GM19351 (cell line): ENCODE data around the gene MTUS2.
A peak's percentile ranks its signal among the peaks of the same experiment; 100 is the strongest.

Experiments used
- ATAC-seq: cut with Tn5 transposase; IDR thresholded peaks from one replicate; pipeline ENCODE4 v1.9.1; 2021; ENCODE audit warnings: mild to moderate bottlenecking, moderate library complexity; ENCODE audit not compliant: unreplicated experiment

MTUS2 gene

DNA sequence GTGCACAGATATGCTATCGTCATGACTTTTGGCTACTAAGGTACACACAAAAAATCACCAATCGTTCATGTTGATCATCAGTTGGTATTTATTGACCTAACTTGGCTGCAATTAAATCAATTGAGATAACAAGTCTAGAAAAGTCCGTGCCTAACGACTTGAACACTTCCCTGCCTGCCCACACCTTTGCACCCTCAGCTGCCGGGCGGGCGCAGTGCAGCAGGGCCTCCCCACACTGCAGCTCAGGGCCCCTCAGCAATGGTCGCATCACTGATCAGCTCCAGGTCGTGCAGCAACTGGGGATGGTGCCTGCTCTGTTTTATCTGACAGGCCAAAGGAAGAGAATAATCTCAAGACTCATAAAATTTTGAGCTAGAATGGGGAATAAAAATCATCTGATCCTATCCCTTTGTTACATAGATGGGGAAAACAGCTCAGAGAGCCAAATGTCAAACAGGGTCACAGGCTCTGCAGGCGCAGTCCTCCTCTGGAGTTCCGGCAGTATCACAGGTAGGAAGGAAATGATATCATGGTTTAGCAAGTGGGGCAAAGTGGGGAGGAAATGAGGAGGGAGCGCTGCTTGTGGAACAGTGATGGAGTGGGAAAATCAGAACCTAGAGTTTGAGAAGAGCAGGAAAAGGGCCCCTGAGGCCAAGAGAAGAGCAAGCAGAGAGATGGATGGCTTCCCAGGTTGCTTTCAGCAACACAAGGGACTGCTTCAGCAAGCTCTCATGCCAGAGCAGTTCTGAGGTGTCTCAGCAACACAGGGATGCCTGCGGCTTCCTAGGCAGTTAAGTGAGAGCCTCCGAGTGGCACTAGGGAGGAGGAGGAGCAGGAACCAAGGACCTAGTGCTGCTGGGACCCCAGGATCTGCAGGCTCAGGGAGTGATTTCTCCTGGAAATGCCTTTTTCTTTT, 717.9 kb downstream of the MTUS2 start:
- ATAC-seq = no peak

DNA sequence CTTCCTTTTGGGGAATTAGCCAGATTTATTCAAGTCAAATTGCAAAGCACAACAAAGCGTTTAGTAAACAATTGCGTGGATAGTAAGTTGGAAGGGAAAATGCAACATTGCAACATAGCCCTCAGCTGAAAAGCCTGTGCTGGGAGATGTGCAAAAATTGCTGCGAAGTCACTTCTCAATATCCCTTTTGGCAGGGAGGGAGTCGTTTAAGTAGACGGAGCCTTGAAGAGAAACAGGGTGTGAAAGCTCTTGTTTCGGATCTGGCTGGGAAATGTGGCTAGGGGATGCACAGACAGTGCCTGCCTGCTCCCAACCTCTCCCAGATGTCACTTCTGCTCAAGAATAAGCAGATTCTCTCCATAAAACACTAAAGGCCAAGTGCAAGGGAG, 718.5 kb downstream of the MTUS2 start:
- ATAC-seq = no peak

DNA sequence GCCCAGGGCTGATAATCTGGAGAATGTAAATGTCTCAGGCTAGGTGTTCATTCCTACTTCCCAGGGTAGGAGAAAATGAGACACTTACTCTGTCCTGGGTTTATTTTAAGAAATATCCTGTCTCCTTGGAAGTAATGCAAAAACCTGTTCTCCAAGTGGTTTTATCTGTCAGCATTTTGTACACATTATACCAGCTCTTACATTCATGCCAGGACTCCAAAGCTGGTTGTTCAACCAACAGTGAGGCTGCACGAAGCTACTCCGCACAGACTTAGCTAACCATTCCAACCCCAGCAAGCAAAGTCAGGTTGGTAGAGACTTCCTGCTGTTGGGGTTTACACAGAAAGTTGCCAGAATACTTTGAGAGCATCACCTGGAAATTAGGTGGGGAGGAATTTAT, 719.7 kb downstream of the MTUS2 start:
- no peak for ATAC-seq

DNA sequence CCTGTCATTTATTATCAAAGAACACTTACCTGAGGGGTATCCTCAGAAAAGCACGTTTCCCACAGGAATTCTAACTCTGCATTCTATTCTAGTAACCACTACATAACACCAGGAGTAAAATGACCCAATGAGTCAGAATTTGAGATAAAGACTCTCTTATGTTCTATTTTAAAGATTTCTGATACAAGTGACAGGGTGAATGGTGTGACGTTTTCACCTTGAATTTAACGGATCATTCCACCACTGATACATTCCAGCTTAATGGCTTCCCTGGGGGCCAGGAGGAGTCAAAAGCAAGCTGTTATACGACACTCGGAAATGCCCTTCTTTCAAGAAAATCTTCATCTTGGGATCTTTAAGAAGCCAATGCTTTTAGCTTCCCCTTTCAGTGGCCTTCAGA, 720.2 kb downstream of the MTUS2 start:
- ATAC-seq = no peak

DNA sequence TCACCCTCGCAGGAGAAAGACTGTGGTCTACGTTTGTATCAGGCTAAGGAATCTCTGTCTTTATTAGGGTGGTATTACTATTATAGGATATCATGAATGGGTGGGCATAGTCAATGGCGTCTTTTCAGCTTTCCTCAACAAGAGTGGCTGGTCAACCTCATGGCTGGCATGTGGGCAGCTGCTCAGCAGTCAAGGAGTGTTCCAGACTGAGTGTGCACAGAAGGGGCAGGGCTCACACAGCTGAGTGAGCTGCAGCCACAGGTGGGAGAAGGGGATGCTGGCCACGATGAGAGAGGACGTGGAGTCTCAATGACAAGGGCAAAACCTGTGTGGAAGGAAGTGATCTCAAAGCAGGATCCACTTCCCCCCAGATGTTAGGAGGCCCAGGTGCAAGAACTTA, 720.7 kb downstream of the MTUS2 start:
- no peak for ATAC-seq

DNA sequence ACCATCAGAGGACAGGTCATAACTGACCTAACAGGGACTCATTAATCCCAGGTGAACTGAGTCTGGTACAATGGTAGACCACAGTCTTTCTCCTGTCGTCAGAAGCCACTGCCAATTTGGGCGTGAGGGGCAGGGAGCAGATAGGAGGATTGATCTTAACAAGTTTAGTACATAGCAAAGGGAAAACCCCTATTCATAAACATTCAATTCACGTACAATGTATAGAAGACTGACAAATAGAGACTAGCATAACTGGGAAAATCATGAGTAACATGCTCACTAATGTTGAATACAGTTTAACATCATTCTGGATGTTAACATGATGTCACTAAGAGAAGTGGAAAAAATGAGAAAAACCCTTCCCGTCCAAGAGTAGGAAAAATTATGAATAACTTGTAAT, 721.3 kb downstream of the MTUS2 start:
- ATAC-seq = no peak

DNA sequence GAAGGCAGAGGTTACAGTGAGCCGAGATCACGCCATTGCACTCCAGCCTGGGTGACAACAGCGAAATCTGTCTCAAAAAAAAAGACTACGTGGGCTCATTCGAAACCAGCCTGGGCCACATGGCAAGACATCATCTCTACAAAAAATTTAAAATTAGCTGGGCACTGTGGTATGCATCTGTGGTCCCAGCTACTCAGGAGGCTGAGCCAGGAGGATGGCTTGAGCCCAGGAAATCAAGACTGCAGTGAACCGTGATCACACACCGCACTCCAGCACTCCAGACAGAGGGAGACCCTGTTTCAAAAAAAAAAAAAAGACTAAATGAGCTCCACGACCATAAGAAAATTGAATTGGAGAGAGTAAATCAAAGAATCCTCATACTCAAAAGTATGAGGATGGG, 722.2 kb downstream of the MTUS2 start:
- no peak for ATAC-seq

DNA sequence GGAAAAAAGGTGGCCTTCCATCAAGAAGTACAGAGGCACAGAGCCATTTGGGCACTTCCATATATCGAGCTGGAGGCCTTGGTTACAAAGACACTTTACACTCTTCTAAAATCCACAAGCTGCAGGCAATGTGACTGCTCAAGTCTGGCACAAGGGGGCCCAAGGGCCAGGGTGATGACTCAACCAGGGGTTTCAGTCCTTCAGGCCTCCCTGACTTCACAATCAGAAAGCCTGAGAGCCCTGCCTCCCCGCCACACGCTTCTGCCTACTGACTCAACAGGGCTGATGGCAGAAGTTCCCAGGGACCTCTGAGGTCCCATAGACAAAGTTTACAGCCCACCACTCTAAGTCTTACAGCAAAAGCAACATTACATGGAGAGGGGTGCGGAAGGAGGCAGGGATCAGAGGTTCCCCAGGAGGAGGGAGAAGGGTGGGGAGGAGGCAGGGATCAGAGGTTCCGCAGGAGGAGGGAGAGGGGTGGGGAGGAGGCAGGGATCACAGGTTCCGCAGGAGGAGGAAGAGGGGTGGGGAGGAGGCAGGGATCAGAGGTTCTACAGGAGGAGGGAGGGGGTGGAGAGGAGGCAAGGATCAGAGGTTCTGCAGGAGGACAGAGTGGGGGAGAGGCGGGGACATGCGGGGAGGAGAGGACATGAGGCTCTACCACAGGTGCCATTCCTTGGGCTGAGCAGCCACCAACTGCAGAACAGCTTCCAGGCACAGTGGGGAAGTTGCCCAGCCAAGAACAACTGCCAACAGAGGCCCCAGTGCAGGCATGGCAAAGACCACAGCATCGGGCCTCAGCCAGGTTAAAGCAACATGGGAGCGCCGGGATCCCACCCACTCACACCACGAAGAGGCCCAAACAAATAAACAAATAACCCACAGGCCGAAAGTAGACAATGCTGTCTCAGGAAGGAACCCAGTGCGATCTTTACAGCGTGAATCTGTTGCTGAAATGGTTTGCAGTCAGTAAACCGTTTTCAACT, 723.4 kb downstream of the MTUS2 start:
- ATAC-seq = peak; percentile 99

DNA sequence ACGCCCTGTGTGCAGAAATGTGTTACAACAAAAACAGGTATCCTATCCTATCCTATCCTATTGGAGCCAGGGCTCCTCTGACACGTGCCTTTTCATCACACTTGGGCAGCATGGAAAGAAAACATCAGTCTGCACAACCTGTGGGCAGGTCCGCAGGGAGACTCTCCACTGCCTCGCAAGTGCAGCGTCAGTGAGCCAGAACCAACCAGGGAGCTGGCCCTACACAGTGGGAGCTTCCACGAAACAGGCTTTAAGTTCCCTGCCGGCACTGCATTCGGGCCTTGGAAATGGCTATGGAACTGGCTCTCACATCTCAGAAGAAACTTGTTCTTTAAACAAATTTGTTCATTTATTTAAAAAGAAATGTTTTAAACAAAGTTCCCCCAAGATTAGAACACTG, 725.8 kb downstream of the MTUS2 start:
- no peak for ATAC-seq

DNA sequence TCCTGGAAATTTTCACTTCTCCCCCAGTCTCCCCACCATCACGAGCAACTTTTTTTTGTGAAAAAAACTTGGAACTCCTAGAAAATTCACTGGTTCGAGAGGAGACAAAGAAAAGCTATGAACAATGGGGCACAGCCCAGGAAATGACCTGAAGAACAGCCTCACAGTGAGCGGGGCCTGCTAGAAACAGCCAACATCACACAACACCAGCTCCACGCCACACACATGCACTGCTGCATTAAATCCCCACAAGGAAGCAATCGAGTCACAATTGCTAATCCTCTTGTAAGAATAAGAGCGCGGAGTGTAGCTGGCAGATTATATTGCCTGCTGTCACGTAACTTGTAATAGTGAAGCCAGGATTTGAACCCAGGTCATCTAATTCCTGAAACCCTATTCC, 726.5 kb downstream of the MTUS2 start:
- no peak for ATAC-seq

DNA sequence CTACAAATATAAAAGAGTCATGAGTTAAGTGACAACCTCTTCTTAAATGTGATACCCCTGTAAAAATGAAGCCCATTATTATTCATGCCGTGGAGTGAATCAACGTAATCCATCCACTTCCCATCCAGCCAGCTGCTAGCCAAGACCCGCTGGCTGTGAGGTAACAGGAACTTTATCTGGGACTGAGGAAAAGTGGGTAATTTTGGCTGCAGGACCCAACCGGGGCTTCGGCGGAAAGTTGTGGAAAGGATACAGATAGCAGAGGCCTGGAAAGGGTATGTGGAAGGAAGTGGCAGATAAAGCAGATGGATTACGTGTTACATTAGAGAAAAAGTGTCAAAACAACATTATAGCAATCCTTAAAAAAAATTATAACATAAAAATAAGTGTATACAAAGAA, 727.0 kb downstream of the MTUS2 start:
- ATAC-seq = no peak

DNA sequence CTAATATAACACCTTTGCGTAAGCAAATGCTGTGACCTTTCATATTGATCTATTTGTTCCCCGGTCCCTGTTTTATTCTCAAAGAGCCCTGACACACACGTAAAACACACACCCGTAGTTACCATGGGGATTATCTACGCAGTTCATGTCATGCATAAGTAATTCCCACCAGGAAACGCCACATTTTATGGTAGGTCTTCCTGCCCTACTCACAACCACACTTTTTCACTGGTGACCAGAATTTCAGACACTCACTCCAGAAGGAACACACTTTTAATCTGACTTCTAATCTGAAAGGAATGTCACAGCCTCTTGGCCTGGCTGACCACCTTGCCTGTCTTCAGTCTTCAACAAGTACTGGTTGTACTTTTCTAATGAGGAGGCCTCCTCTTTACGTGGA, 728.6 kb downstream of the MTUS2 start:
- no peak for ATAC-seq

DNA sequence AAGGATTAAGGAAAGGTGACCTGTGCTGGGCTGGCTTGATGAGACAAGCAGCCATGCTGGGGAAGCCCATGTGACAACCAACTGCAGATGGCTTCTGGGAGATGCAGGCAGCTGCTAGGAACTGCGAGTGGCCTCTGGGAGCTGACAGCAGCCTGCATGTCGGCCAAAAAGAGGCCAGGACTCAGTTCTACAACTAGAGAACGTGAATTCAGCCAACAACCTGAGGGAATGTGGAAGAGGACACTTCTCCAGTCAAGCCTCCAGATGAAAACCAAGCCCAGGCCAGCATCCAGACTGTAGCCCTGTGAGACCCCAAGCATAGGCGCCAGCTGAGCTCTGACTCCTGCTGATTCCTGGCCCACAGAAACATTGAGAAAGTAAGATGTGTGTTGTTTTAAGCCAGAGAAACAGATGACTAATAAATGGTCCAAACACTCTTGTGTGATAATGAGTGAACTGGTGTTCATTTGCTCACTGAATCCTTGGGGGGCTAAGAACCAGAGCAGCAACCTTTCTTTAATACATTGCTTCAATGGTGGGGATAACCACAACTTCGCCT, 730.4 kb downstream of the MTUS2 start:
- no peak for ATAC-seq

DNA sequence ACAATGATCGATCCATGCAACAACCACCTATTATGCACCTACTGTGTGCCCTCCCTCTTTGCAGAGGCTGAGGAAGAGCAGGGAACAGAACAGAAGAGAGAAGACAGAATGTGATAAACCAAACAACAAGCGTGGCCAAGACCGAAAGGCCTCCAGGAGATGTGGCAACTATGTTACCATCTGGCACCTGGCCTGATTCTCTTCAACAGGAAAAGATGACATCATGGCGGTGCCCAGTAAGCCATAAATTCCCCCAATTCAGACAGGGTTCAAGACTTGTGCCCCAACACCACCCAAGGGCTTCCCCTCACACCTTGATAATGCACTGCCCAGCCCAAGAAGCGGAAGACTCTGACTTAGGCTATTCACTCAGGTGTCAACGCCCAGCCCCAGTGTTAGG, 731.1 kb downstream of the MTUS2 start:
- no peak for ATAC-seq
